ENCODE data around the gene RAB28.

DNA sequence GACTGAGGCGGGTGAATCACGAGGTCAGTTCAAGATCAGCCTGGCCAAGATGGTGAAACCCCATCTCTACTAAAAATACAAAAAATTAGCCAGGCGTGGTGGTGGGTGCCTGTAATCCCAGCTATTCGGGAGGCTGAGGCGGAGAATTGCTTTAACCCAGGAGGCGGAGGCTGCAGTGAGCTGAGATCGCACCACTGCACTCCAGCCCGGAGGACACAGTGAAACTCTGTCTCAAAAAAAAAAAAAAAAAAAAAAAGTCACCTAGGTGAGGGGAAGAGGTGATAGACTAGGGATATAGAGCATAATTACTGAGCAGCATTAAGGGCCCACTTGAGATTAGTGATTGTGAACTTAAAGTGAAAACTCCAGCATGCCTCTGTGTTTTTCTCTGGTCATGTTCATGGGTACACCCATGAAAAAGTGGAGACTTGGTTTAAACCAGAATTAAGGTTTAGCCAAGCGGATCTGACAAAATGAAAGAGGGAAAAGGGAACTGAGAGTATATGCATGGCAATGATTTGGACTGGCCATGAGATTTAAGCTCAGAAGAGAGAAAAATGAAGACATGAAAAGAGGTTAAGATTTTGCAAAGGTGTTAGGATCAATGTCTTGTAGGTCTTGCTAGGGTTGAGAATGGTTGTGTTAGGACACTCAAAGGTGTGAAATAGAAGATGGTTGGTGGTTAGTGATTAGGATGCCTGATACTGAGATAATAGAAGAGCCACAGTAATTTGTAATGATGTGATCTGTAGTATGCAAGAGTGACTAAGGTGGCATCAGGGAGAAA is 105.0 kb downstream of the RAB28 start:
- TF ChIP-seq, protein P1, sequence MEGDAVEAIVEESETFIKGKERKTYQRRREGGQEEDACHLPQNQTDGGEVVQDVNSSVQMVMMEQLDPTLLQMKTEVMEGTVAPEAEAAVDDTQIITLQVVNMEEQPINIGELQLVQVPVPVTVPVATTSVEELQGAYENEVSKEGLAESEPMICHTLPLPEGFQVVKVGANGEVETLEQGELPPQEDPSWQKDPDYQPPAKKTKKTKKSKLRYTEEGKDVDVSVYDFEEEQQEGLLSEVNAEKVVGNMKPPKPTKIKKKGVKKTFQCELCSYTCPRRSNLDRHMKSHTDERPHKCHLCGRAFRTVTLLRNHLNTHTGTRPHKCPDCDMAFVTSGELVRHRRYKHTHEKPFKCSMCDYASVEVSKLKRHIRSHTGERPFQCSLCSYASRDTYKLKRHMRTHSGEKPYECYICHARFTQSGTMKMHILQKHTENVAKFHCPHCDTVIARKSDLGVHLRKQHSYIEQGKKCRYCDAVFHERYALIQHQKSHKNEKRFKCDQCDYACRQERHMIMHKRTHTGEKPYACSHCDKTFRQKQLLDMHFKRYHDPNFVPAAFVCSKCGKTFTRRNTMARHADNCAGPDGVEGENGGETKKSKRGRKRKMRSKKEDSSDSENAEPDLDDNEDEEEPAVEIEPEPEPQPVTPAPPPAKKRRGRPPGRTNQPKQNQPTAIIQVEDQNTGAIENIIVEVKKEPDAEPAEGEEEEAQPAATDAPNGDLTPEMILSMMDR (IDR thresholded peaks at IDR 0.05; ENCODE audit: low read length) = no peak
- no peak for TF ChIP-seq EZH2phosphoT487 (IDR thresholded peaks at IDR 0.05; ENCODE audit: low read length)

Data from MM.1S (cell line).